HepG2 (cell line): ENCODE measurements around the gene FAM20A.

Experiments
- FOXK2 ChIP-seq: fragments of 450-650 bp; IDR thresholded peaks from 2 replicates; pipeline ENCODE4 v1.6.1; 2016
- IRF9 ChIP-seq: sonication (generic); formaldehyde crosslinking; IDR thresholded peaks from 2 replicates; pipeline ENCODE4 v1.8.0; 2022; ENCODE audit warnings: missing genetic modification reagents, mild to moderate bottlenecking, borderline replicate concordance
- TF ChIP-seq, protein P1 (sequence below): sonication (generic); formaldehyde crosslinking; IDR thresholded peaks from 2 replicates; pipeline ENCODE4 v1.4.0; 2020; ENCODE audit warnings: missing genetic modification reagents
- TF ChIP-seq, protein P2 (sequence below): sonication (generic); formaldehyde crosslinking; IDR thresholded peaks from 2 replicates; pipeline ENCODE4 v1.5.0; 2020; ENCODE audit warnings: mild to moderate bottlenecking, missing genetic modification reagents, moderate library complexity
- TF ChIP-seq, protein P3 (sequence below): IDR thresholded peaks from 2 replicates; pipeline ENCODE4 v1.6.1; 2018; ENCODE audit warnings: missing genetic modification reagents

DNA sequence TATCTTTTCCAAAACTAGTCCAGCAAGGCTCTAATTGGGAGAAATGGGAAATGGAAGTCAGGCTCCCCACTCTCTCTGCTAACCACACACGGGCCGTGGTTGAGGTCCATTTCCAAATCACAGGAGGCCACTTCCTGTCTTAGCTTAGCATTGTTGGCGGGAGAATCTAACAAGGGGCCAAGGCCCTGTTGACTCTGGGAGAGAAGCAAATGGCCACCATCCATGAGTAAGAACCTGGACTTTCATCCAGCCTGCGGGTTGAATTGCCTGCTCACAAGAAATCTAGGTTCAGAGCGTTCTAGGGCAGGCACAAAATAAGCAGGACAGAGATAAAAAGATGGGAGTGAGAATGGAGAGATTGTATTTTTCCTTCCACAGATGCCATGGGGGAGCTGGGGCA is 5.7 kb downstream of the FAM20A start:
- TF ChIP-seq FOXK2 (no peak), IRF9 (CRISPR knock-in tag) (no peak)
- TF ChIP-seq, protein P1, sequence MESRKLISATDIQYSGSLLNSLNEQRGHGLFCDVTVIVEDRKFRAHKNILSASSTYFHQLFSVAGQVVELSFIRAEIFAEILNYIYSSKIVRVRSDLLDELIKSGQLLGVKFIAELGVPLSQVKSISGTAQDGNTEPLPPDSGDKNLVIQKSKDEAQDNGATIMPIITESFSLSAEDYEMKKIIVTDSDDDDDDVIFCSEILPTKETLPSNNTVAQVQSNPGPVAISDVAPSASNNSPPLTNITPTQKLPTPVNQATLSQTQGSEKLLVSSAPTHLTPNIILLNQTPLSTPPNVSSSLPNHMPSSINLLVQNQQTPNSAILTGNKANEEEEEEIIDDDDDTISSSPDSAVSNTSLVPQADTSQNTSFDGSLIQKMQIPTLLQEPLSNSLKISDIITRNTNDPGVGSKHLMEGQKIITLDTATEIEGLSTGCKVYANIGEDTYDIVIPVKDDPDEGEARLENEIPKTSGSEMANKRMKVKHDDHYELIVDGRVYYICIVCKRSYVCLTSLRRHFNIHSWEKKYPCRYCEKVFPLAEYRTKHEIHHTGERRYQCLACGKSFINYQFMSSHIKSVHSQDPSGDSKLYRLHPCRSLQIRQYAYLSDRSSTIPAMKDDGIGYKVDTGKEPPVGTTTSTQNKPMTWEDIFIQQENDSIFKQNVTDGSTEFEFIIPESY (CRISPR knock-in tag), result peak; percentile 96
- TF ChIP-seq, protein P2, sequence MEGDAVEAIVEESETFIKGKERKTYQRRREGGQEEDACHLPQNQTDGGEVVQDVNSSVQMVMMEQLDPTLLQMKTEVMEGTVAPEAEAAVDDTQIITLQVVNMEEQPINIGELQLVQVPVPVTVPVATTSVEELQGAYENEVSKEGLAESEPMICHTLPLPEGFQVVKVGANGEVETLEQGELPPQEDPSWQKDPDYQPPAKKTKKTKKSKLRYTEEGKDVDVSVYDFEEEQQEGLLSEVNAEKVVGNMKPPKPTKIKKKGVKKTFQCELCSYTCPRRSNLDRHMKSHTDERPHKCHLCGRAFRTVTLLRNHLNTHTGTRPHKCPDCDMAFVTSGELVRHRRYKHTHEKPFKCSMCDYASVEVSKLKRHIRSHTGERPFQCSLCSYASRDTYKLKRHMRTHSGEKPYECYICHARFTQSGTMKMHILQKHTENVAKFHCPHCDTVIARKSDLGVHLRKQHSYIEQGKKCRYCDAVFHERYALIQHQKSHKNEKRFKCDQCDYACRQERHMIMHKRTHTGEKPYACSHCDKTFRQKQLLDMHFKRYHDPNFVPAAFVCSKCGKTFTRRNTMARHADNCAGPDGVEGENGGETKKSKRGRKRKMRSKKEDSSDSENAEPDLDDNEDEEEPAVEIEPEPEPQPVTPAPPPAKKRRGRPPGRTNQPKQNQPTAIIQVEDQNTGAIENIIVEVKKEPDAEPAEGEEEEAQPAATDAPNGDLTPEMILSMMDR (CRISPR knock-in tag), result no peak
- TF ChIP-seq, protein P3, sequence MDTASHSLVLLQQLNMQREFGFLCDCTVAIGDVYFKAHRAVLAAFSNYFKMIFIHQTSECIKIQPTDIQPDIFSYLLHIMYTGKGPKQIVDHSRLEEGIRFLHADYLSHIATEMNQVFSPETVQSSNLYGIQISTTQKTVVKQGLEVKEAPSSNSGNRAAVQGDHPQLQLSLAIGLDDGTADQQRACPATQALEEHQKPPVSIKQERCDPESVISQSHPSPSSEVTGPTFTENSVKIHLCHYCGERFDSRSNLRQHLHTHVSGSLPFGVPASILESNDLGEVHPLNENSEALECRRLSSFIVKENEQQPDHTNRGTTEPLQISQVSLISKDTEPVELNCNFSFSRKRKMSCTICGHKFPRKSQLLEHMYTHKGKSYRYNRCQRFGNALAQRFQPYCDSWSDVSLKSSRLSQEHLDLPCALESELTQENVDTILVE, result no peak
